Dendritic cell treated with granulocyte-macrophage colony-stimulating factor and Interleukin-4, amounts not matched to agents 40 ng/mL and 50 ng/mL, for 4 days (primary cell): ENCODE data around the gene FXYD6.
"Not testable (repeated sequence)": the region's sequence is repeated elsewhere in the genome, so short reads cannot be mapped to it uniquely, and the experiment has no call there.

ENCODE experiments used
- H3K27ac Mint-ChIP-seq: one replicate; pipeline ENCODE4 v1.8.0; 2022; ENCODE audit warnings: mild to moderate bottlenecking, mixed read lengths
- H3K27me3 Mint-ChIP-seq: one replicate; pipeline ENCODE4 v1.8.0; 2022; ENCODE audit warnings: mild to moderate bottlenecking, mixed read lengths
- H3K36me3 Mint-ChIP-seq: one replicate; pipeline ENCODE4 v1.8.0; 2022; ENCODE audit warnings: low read depth, mixed read lengths
- H3K4me1 Mint-ChIP-seq: one replicate; pipeline ENCODE4 v1.8.0; 2022; ENCODE audit warnings: low read depth, mixed read lengths
- H3K4me3 Mint-ChIP-seq: one replicate; pipeline ENCODE4 v1.8.0; 2022; ENCODE audit warnings: mild to moderate bottlenecking, moderate library complexity, mixed read lengths
- H3K9me3 Mint-ChIP-seq: one replicate; pipeline ENCODE4 v1.8.0; 2022; ENCODE audit warnings: mixed read lengths
- intact Hi-C: fragments of 100-400 bp; cut with micrococcal nuclease; formaldehyde crosslinking; loops from one replicate; pipeline ENCODE4 v1.15.0; 2022

FXYD6 gene

GRCh38 chr11:117873828-117874125 is 2.7 kb downstream of the FXYD6 start:
- no peaks in the 10 kb centered on the region for H3K36me3 Mint-ChIP-seq
- intact Hi-C loops, result no loop called here
- H3K27me3 Mint-ChIP-seq, result peaks cover 65% of the 10 kb centered on the region
- peaks cover 55% of the 10 kb centered on the region for H3K4me1 Mint-ChIP-seq
- no peak overlapping the region for H3K27ac Mint-ChIP-seq
- H3K9me3 Mint-ChIP-seq, result no peaks in the 10 kb centered on the region
- no peak overlapping the region for H3K4me3 Mint-ChIP-seq

- no peaks in the 10 kb centered on the region for H3K36me3 Mint-ChIP-seq
- H3K4me3 Mint-ChIP-seq, result no peak overlapping the region
- peaks cover 55% of the 10 kb centered on the region for H3K4me1 Mint-ChIP-seq
- H3K27me3 Mint-ChIP-seq, result peaks cover 60% of the 10 kb centered on the region
- H3K9me3 Mint-ChIP-seq, result no peaks in the 10 kb centered on the region
- intact Hi-C loops, result no loop called here
- H3K27ac Mint-ChIP-seq, result no peak overlapping the region
Observed at GRCh38 chr11:117872975-117873827, 3.3 kb downstream of the FXYD6 start.

- Mint-ChIP-seq H3K36me3 (no peaks in the 10 kb centered on the region), H3K27me3 (peaks cover 54% of the 10 kb centered on the region)
- intact Hi-C loops, result no loop called here
Observed at GRCh38 chr11:117872420-117872961, 4.0 kb downstream of the FXYD6 start.

DNA sequence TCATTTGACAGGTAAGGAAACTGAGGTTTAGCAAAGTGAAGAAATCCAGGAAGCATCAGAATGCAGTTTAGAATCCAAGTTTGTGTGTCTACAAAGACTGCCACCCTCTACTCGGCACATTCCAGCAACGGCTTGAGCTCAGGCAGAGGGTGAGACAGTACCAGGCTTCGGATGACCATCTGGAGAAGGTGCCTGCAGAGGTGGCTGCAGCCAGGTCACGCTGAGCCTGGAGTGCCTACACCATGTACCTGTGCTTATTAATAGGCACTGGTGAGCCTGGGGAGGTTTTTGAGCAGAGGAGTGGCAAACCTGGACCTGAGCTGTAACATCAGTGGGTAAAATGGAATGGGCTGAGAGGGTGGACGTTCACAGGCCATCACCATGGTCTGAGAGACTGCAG is 4.7 kb downstream of the FXYD6 start:
- no peaks in the 10 kb centered on the region for H3K9me3 Mint-ChIP-seq
- peaks cover 51% of the 10 kb centered on the region for H3K27me3 Mint-ChIP-seq
- intact Hi-C loops, result no loop called here
- no peak overlapping the region for H3K4me3 Mint-ChIP-seq
- H3K27ac Mint-ChIP-seq, result no peak overlapping the region
- peaks cover 52% of the 10 kb centered on the region for H3K4me1 Mint-ChIP-seq
- no peaks in the 10 kb centered on the region for H3K36me3 Mint-ChIP-seq

More at GRCh38 chr11:117872420-117872961, 4.0 kb downstream of the FXYD6 start:
- Mint-ChIP-seq H3K9me3 (no peaks in the 10 kb centered on the region), H3K4me3 (no peak overlapping the region), H3K4me1 (peaks cover 55% of the 10 kb centered on the region), H3K27ac (no peak overlapping the region)

- H3K4me1 Mint-ChIP-seq, result peaks cover 46% of the 10 kb centered on the region
- H3K36me3 Mint-ChIP-seq, result no peaks in the 10 kb centered on the region
- no peaks in the 10 kb centered on the region for H3K9me3 Mint-ChIP-seq
- H3K27ac Mint-ChIP-seq, result no peak overlapping the region
- no peak overlapping the region for H3K4me3 Mint-ChIP-seq
- intact Hi-C loops, result no loop called here
- peaks cover 46% of the 10 kb centered on the region for H3K27me3 Mint-ChIP-seq
Observed at GRCh38 chr11:117871160-117871559, 5.3 kb downstream of the FXYD6 start.

DNA sequence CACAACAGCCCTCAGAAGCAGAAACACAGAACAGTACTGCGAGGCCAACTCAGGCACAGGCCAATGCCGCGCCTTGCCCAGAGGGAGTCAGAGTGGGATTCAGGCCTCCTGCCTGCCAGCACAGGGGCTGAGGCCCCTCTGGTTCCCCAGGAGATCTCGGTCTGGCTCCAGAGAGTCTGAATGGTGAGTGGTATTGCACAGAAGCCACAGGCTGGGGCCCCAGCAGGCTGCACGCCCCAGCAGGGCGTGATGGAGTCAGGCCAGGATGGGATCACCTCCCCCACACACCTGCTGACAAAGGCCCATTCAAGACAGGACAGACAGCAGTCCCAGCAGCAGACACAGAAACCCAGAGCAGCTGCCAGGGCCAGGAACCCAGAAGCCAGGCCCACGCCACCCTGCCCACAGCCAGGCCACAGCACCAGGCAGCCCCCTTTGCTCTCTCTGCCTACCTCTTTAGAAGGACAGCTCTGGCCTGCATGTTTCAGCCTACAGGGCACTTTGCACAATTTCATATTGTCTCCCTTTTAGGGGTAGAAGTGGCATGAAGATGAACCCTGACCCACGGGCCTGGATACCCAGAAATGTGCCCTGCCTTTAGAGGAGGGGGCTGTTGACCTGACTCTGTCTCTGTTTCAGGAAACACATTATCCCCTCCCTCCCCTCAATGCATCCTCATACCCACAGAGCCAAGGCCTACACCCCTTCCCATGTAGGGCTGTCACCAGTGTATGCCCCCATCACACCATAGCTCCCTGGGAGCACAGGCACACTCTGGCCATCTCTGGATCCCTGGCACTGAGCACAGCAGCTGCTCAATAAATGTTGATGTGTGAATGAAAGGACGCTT is 6.1 kb downstream of the FXYD6 start:
- no peak overlapping the region for H3K27ac Mint-ChIP-seq
- peaks cover 38% of the 10 kb centered on the region for H3K4me1 Mint-ChIP-seq
- intact Hi-C loops, result no loop called here
- H3K27me3 Mint-ChIP-seq, result peaks cover 37% of the 10 kb centered on the region
- no peak overlapping the region for H3K4me3 Mint-ChIP-seq
- H3K9me3 Mint-ChIP-seq, result no peaks in the 10 kb centered on the region
- H3K36me3 Mint-ChIP-seq, result no peaks in the 10 kb centered on the region

DNA sequence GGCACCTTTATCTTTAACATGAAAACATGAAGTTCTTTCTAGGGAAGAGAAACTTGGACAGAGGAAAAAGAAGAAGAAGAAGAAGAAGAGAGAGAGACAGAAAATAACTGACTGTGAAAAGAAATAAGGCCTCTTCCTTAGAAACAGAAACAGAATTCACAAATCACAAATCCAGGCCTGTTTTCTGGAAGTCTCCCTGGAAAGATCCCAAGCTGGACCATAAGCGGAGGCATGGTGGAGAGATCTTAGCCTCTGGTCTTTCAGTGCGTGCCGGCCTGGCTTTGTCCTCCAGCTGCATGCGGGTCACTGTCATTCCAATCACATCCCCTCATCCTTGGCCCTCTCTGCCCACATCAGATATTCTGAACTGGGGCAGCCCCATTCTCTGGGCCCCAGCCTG is 6.9 kb downstream of the FXYD6 start:
- no peak overlapping the region for H3K27ac Mint-ChIP-seq
- H3K4me3 Mint-ChIP-seq, result no peak overlapping the region
- no peaks in the 10 kb centered on the region for H3K36me3 Mint-ChIP-seq
- intact Hi-C loops, result no loop called here
- peaks cover 33% of the 10 kb centered on the region for H3K27me3 Mint-ChIP-seq
- no peaks in the 10 kb centered on the region for H3K9me3 Mint-ChIP-seq
- H3K4me1 Mint-ChIP-seq, result peaks cover 30% of the 10 kb centered on the region

GRCh38 chr11:117868815-117869561 is 7.5 kb downstream of the FXYD6 start:
- Mint-ChIP-seq H3K36me3 (no peaks in the 10 kb centered on the region), H3K9me3 (no peaks in the 10 kb centered on the region), H3K27me3 (peaks cover 27% of the 10 kb centered on the region), H3K4me3 (no peak overlapping the region), H3K4me1 (peaks cover 24% of the 10 kb centered on the region), H3K27ac (no peak overlapping the region)
- intact Hi-C loops, result no loop called here

DNA sequence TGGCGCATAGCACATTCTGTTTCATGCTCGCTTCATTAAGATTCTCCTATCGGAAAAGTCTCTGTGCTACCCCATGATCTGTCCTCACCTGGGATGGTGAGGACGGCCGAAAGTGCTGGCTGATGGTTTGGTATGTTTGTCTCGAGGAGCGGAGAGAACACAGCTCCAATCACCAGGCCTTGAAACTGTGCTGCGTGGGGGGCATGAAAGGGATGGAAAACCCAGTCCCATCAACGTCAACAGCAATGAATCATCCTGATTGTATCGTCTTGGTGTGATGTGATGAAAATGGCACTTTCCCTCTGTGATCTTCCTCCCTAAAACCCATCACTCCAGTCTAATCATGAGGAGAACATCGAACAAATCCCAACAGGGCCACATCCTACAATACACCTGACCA is 8.4 kb downstream of the FXYD6 start:
- H3K9me3 Mint-ChIP-seq, result no peaks in the 10 kb centered on the region
- intact Hi-C loops, result no loop called here
- H3K4me1 Mint-ChIP-seq, result peaks cover 15% of the 10 kb centered on the region
- H3K36me3 Mint-ChIP-seq, result no peaks in the 10 kb centered on the region
- H3K27ac Mint-ChIP-seq, result no peak overlapping the region
- H3K27me3 Mint-ChIP-seq, result peaks cover 18% of the 10 kb centered on the region
- H3K4me3 Mint-ChIP-seq, result no peak overlapping the region

- no peak overlapping the region for H3K4me3 Mint-ChIP-seq
- no peaks in the 10 kb centered on the region for H3K9me3 Mint-ChIP-seq
- H3K27me3 Mint-ChIP-seq, result peaks cover 12% of the 10 kb centered on the region
- H3K36me3 Mint-ChIP-seq, result no peaks in the 10 kb centered on the region
- H3K27ac Mint-ChIP-seq, result no peak overlapping the region
- H3K4me1 Mint-ChIP-seq, result peaks cover 17% of the 10 kb centered on the region
- intact Hi-C loops, result no loop called here
Observed at GRCh38 chr11:117866526-117866925, 9.9 kb downstream of the FXYD6 start.

DNA sequence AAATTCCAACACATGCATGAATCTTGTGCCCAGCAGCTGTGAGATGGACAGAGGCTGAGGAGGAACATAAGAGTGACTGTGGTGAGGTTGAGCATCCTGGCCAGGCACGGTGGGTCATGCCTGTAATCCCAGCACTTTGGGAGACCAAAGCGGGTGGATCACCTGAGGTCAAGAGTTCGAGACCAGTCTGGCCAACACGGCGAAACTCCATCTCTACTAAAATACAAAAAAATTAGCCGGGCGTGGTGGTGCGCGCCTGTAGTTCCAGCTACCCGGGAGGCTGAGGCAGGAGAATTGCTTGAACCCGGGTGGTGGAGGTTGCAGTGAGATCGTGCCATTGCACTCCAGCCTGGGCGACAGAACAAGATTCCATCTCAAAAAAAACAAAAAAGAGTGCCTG is 10.9 kb downstream of the FXYD6 start:
- intact Hi-C loops, H3K36me3 Mint-ChIP-seq, H3K9me3 Mint-ChIP-seq, H3K27ac Mint-ChIP-seq, H3K4me3 Mint-ChIP-seq: not testable (repeated sequence)
- H3K27me3 Mint-ChIP-seq, result peaks cover 14% of the 10 kb centered on the region
- H3K4me1 Mint-ChIP-seq, result peaks cover 17% of the 10 kb centered on the region

- Mint-ChIP-seq H3K27ac (no peak overlapping the region), H3K27me3 (peaks cover 14% of the 10 kb centered on the region), H3K4me1 (peaks cover 7% of the 10 kb centered on the region), H3K36me3 (no peaks in the 10 kb centered on the region), H3K4me3 (no peak overlapping the region), H3K9me3 (no peaks in the 10 kb centered on the region)
- intact Hi-C loops, result no loop called here
Observed at GRCh38 chr11:117863383-117863782, 13.1 kb downstream of the FXYD6 start.

GRCh38 chr11:117862753-117863152 is 13.7 kb downstream of the FXYD6 start:
- Mint-ChIP-seq H3K36me3 (no peaks in the 10 kb centered on the region), H3K4me3 (no peak overlapping the region)
- intact Hi-C loops, result no loop called here

More at GRCh38 chr11:117862753-117863152, 13.7 kb downstream of the FXYD6 start:
- H3K4me1 Mint-ChIP-seq, result peaks cover 7% of the 10 kb centered on the region
- H3K27ac Mint-ChIP-seq, result no peak overlapping the region
- H3K27me3 Mint-ChIP-seq, result peaks cover 14% of the 10 kb centered on the region
- no peaks in the 10 kb centered on the region for H3K9me3 Mint-ChIP-seq
